ENCODE measurements around the gene SRCAP. TPM values are rescaled to one million over a fixed set of nuclear protein-coding genes. Genes with fewer than 3 reads are reported as not detected.
A peak's percentile ranks its signal among the peaks of the same experiment; 100 is the strongest.

SRCAP gene
- polyA plus RNA-seq, 3 donors: 7.3 to 16.8 (median 16.5) TPM

DNA sequence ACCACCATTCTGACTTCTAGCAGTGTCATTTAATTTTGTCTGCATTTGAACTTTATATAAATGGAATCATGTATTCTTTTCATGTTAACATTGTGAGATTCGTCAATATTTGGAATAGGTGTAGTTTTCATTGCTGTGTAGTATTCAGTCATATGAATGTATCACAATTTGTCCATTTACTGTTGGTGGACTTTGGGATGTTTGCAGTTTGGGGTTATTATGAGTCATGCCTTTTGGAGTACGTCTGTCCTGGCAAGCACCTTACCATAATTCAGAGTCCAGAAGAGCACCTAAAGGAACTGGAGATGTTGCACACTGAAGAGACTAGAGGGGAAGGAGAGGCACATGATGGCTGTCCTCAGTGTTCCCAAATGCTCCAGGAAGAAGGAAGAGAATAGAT is 46.1 kb downstream of the SRCAP start:
- 66 to 81% (median 72%) methylated on average over 2 of the region's 2 CpGs for WGBS, 3 donors
- no peak overlapping the region for H3K27ac ChIP-seq (ENCODE audit: low read depth, low read length)

DNA sequence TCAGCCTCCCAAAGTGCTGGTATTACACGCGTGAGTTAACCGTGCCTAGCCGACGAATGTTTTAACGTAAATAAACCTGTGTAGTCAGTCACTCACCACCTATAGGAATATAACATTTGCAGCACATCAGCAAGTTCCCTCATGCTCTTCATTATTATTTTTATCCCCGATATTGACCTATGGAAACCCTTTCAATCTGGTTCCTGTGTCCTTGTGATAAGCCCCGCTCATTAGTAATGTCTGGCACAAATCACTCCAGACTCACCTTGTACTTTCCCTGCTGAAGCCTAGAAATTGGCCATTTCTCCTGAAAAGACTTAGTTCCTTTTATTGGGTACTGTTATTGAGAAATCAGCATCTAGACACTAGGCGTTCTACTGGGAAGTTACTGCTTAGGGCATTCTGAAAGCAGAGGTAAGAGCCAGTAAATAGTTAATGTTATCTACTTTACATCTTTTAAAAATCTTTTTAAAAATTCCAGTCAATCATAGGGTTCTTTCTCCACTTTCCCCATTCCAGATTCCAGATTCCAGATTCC is 47.7 kb downstream of the SRCAP start:
- no peak overlapping the region for H3K27ac ChIP-seq (ENCODE audit: low read depth, low read length)
- 54 to 90% (median 86%) methylated on average over 9 of the region's 9 CpGs for WGBS, 3 donors

DNA sequence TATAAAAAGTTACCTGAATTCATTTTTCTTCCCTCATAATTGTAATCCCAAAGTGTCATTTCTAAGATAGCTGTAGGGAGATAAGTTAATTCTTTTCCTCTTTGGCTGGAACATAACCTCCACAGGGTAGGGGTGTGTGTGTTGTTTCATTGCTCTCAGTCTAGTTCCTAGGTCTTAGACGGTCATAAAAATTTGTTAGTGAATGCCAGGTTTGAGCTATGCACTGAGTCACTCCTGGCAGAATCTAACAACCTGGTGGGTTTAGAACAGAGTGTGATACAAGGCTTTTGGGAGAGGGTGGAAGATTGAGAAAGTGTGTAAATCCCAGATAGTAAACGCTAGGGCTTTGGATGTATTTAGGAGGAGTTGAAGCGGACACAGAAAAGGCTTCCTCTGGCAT is 48.4 kb downstream of the SRCAP start:
- whole genome bisulfite sequencing, 3 donors: 29 to 57% (median 42%) methylated on average over 3 of the region's 3 CpGs
- no peak overlapping the region for H3K27ac ChIP-seq (ENCODE audit: low read depth, low read length)

DNA sequence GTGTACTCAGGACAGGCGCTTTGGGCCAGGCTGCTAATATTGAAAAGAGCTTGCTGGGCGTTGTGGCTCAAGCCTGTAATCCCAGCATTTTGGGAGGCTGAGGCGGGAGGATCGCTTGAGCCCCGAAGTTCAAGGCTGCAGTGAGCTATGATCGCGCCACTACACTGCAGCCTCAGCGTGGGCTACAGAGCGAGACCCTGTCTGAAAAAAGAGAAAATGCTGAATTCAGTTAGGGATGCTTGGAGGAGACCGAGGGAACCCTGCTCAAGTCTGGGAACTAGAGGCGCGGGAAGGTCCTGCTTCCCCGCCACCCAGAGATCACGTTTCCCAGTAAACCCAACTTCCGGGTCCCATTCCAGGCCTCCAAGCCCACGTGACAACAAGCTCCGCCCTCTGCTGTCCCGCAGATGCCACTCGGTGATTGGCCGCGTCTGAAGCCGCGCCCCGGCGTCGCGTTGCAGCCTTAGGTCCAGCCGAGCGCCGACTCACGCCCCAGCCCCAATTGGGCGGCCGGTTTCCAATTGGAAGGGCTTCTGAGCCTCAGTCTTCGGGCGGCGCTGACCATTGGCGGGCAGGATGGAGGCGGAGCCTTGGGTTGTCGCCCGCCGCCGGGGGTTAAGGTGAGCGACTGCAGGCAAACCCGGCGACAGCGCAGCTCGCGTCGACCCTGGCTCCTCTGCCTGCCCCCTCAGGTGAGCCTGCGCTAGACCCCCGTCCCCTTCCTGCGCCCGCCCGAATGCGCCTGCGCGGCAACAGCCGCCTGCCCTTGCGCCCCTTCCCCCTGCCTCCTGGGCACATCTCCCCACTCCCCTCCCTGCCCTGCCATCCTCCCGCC is 49.0 kb downstream of the SRCAP start, which contains the start of gene PHKG2:
PHKG2 (plus strand) TSS at position 627 of the 835 bp plus-strand sequence. CDS start 396 bp downstream, outside the sequence.
- 2% methylated on average over 45 to 60 of the region's 60 CpGs for WGBS, 3 donors
- H3K27ac ChIP-seq (ENCODE audit: low read depth, low read length): no peak within 1 kb of the TSS

DNA sequence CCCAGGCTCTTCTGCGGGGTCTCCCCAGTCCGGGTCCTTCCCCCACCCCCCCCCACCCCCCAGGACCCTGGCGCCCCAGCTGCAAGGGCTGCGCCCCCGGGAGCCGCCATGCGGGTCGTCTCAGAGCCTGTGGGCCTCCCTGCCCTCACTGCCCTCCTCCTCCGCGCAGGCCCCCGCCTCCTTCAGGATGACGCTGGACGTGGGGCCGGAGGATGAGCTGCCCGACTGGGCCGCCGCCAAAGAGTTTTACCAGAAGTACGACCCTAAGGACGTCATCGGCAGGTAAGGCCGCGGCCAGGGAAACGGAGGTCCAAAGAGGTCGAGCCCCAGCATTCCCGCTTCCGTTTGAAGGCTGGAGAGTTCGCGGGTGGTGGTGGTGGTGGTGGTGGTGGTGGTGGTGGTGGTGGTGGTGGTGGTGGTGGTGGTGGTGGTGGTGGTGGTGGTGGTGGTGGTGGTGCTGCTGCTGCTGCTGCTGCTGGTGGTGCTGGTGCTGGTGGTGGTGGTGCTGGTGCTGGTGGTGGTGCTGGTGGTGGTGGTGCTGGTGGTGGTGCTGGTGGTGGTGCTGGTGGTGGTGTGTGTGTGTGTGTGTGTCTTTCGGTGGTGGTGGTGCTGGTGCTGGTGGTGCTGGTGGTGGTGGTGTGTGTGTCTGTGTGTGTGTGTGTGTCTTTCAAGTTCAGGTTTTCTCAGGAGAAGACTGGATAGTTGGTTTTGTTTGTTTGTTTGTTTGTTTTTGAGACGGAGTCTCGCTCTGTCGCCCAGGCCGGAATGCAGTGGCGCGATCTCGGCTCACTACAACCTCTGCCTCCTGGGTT is 49.9 kb downstream of the SRCAP start:
- WGBS, 3 donors: 10 to 17% (median 16%) methylated on average over 32 to 36 of the region's 36 CpGs
- no peak overlapping the region for H3K27ac ChIP-seq (ENCODE audit: low read depth, low read length)

DNA sequence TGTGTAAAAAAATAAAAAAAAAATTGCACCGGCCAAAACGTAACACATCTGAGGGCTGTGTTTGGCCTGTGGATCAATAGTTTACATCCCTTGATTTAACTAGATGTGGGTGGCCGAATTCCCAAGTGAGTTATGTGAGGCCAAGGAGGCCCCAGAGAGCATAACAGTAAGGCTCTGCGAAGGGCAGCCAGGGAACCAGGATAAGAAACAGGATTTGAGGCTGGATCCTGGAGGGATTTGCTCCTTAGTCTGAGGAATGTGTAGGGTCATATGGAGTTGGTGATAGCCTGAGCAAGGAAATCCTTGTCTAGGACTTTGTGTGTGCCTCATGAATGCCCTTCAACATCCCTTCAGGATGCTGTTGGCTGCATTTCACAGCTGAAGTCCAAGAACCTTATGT is 51.2 kb downstream of the SRCAP start:
- H3K27ac ChIP-seq (ENCODE audit: low read depth, low read length): no peak overlapping the region
- WGBS, 3 donors: 76 to 95% (median 85%) methylated on average over 4 of the region's 4 CpGs

DNA sequence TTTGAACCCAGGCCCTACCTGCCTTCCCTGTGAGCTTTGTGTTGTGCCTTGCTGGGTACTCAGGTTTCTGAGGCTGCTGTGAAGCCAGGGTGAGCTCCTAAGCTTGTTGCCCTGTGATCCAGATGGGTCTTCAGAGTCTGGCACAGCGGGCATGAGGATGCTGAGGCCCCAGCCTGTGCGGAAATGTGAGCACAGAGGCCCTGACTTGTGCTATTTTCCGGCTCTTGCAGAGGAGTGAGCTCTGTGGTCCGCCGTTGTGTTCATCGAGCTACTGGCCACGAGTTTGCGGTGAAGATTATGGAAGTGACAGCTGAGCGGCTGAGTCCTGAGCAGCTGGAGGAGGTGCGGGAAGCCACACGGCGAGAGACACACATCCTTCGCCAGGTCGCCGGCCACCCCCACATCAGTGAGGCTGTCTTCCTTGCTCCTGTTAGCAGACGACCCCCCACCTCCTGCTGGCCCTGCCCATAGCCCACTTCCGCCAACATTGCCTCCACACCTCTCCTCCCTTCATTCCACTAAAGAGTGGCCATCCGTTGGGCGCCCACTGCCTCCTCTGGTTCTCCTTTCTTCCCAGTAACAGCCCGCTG is 52.0 kb downstream of the SRCAP start:
- 92 to 94% (median 93%) methylated on average over 20 of the region's 20 CpGs for WGBS, 3 donors
- H3K27ac ChIP-seq (ENCODE audit: low read depth, low read length): no peak overlapping the region

DNA sequence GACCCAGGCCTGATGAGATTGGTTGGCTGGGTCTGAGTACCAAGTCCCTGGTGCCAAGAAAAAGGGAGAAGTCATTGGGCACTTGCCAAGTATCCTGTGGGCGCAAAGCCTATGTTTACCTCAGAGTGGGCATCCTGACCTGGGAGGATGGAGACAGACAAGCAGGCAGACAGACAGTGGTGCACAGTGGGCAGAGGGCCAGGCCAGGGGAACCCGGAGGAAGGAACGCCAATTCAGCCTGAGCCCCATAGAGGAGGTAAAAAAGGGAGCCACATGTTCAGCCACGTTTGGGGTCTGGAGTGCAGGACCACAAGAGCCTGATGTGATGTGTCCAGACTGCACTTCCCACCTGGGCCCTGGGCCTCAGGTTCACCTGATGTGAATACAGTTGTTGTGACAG is 54.6 kb downstream of the SRCAP start:
- H3K27ac ChIP-seq (ENCODE audit: low read depth, low read length): no peak overlapping the region
- 76 to 79% (median 78%) methylated on average over 4 of the region's 4 CpGs for WGBS, 3 donors

DNA sequence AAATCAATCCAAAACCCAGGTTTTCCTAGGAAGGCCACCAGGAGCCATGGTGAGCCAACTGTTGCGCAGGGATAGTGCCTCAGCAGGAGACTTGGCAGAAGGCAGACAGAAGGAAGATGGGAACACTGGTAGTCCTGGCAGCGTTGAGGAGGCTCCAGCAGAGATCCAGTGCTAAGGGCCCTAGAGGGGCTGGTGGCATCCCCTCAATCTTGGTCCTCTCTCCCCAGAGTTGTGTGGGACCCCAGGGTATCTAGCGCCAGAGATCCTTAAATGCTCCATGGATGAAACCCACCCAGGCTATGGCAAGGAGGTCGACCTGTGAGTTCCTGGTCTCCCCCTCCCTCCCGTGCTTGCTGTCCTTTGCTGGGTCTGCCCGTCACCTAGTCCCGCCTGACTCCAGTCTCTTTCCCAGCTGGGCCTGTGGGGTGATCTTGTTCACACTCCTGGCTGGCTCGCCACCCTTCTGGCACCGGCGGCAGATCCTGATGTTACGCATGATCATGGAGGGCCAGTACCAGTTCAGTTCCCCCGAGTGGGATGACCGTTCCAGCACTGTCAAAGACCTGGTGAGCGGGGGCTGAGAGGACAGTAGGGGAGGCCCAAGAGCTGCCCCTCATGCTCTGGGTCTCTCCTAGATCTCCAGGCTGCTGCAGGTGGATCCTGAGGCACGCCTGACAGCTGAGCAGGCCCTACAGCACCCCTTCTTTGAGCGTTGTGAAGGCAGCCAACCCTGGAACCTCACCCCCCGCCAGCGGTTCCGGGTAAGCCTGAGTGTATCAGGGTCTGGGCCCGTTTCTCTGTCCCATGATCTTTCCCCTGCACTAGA is 57.2 kb downstream of the SRCAP start:
- H3K27ac ChIP-seq (ENCODE audit: low read depth, low read length): no peak overlapping the region
- 88 to 95% (median 92%) methylated on average over 19 to 20 of the region's 20 CpGs for WGBS, 3 donors

DNA sequence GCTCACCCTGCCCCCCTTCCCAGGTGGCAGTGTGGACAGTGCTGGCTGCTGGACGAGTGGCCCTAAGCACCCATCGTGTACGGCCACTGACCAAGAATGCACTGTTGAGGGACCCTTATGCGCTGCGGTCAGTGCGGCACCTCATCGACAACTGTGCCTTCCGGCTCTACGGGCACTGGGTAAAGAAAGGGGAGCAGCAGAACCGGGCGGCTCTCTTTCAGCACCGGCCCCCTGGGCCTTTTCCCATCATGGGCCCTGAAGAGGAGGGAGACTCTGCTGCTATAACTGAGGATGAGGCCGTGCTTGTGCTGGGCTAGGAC is 57.8 kb downstream of the SRCAP start:
- 96 to 98% (median 96%) methylated on average over 13 of the region's 13 CpGs for WGBS, 3 donors
- no peak overlapping the region for H3K27ac ChIP-seq (ENCODE audit: low read depth, low read length)

DNA sequence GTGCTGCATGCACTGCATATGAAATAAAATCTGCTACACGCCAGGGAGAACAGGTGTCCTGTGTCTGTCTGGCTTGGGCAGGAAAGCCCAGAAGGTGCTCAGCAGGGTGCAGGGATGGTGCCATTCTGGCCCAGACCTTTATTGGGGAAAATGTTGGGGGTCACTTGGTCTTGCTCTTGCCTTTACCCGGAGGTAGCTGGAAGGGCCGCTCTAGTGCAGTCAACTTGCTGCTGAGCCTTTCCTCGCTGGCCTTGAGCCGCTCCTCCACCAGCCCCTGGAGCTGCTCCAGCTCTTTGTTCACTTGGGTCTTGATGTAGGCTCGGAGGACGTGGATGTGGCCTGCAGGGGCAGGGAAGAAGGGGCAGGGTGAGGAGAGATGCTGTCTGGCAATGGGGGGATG is 58.3 kb downstream of the SRCAP start:
- WGBS, 3 donors: 78 to 91% (median 90%) methylated on average over 7 of the region's 7 CpGs
- no peak overlapping the region for H3K27ac ChIP-seq (ENCODE audit: low read depth, low read length)

DNA sequence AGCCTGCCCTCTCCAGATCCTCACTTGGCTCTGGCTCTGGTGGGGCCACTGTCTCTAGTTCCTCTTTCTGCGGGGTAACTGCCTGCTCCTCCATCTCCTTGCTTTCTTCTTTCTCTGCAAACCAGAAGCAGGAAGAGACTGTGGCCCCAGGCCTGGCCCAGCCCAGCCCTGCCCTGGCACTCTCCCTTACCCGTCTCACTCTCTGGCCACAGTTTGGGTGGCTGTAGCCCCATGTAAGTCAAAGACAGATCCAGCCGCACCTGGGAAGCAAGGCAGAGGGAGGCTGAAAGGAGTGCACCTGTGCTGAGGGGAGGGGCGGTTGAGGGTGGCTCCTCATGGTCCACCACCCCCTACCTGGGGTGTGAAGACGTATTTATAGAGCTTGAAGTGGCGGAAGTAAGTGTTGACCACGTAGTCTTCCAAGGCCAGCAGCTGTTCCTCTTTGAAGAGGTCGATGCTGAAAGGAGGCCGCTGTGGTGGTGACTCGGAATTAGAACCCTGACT is 60.1 kb downstream of the SRCAP start:
- H3K27ac ChIP-seq (ENCODE audit: low read depth, low read length): no peak overlapping the region
- 61 to 80% (median 63%) methylated on average over 10 of the region's 10 CpGs for whole genome bisulfite sequencing, 3 donors

DNA sequence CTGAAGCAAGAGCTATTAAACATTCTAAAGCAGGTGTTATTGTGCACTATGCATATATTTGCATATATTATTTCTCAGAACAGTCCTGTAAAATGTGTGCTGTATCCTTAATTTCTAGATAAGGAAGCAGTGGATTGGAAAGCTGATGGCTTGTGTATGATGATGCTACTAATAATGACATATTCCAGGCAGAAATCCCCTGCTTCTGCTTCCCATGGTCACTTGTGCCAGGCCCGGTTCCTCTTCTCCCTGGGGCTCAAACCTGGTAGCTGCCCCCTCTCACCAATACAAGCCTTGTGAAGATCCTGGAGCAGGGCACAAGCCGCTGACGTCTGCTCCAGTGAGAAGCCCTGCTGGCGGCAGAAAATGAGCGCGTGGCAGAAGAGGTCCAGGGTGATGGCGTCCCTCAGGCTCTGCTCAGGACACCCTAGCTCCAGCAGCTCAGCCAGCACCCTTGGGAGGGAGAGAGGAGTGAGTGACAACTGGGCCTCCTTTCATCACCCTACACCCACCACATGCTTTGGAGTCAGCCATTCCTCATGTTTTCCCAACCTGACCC is 61.1 kb downstream of the SRCAP start:
- H3K27ac ChIP-seq (ENCODE audit: low read depth, low read length): no peak overlapping the region
- 82 to 90% (median 87%) methylated on average over 7 of the region's 7 CpGs for WGBS, 3 donors

DNA sequence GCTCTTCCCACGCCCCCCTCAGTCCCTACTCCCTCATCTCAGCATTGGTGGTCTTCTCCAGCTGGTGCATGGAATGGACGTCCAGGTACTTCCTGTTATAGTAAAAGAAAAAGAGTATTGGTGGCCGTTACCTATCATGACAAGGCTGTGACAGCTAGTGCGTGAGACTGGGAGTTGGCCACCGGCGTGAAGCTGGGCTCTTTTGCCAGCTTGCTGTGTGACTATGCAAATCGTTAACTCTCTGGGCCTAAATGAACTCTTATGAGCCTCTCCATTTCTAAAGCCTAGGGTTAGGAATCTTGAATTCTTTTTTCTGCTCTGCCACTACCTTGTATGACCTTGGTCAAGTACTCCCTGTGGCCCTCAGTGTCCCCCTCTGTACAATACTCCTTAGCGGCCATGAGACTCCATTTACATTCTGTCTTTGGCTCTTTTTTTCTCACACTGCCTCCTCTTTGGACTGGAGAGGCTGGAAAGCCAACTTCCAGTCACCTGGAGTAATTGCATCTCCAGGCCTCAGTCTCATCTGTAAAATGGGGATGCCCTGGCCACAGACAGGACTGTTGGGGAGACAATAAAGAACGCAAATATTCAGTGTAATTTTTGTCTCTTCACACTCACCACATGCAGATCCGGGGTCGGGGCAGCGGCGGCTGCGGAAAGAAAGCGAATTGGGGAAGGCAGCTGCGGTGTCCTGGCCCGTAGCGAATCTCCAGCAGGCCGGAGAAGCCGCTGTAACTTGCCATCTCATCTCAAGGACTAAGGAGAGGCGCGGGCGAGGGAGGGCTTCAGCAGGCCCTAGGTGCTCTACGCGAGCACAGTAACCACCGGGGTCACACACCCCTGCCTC is 61.8 kb downstream of the SRCAP start:
- 24 to 28% (median 28%) methylated on average over 26 of the region's 26 CpGs for WGBS, 3 donors
- H3K27ac ChIP-seq (ENCODE audit: low read depth, low read length): no peak overlapping the region

DNA sequence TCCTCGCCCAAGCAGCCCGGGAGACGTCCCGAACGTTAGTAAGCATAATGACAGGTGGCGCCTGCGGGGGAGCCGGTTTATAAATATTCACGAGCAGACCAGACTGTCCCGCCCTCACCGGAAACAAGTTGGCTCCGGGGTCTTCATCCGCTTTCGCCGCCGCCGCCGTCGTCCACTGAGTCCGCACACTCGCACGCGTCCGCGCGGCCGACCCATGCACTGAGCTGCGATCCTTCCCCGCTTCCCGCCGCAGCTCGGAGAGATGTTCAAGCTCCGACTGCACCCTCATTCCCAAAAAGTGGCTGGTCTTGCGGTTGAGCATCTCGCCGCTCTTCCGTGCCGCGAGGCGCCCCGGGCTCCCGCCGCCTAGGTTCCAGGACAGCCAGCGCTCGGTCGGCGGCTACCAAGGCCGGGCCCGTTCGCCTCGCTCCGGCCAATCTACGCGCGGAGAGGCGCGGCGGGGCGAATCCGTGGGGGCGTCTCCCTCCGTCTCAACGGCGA is 62.5 kb downstream of the SRCAP start:
- WGBS, 3 donors: 0 to 1% (median 0%) methylated on average over 57 to 64 of the region's 64 CpGs
- no peak overlapping the region for H3K27ac ChIP-seq (ENCODE audit: low read depth, low read length)

DNA sequence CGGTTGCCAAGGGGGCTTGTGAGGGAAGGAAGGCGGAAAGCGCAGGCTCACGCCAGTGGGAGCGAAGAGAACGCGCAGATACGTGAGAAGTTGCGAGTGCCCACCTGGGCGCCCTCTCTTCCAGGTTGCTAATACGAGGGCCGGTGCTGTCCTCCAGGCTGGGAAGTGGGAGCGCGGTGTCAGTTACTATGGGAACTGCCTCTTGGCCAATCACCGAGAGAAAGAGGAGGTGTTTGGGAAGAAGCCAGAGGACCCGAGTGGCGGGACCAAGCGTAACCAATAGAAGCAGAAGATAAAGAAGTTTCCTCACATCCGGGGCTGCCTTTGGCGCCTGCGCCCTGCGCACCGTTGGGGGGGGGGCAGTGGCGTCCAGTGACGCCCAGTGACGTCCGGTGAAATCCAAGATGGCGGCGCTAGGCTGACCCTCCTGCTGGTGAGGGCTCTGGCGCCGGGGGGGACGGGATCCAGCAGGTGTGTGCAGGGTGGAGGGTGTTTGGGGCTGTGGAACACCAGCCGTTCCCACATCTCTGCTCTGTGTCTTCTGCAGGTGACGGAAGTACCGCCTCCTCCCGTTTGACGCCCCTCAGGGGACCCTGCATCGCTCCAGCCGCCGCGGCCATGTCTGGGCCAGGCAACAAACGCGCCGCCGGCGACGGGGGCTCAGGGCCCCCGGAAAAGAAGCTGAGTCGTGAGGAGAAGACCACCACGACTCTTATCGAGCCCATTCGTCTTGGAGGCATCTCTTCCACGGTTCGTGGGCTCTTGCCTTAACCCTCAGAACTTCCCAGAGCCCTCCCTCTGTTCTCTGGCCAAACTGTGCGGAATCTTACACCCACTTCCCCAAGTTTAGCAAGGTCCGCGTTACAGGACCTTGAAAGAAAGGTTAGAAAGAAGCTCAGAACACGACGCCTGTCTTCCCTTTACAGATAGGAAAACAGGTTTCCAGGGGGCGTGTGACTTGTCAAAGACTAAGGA is 63.2 kb downstream of the SRCAP start, which contains the start of the genes CFAP119 and RNF40:
CFAP119 (minus strand) TSS at position 135 of the 975 bp plus-strand sequence. CDS start 314 bp downstream, outside the sequence.
RNF40 (plus strand) TSS at position 395 of the 975 bp plus-strand sequence; CDS start at position 619, 224 bp downstream.
- H3K27ac ChIP-seq (ENCODE audit: low read depth, low read length): peak within 1 kb of the TSS; percentile 53
- WGBS, 3 donors: 0 to 1% (median 1%) methylated on average over 55 to 60 of the region's 60 CpGs

All from adipose tissue (tissue), 3 donors.